ENCODE results near the gene PITX2. TPM values are rescaled to one million over a fixed set of nuclear protein-coding genes. Genes with fewer than 3 reads are reported as not detected.
A peak's percentile ranks its signal among the peaks of the same experiment; 100 is the strongest.
"Not testable (repeated sequence)": the region's sequence is repeated elsewhere in the genome, so short reads cannot be mapped to it uniquely, and the experiment has no call there.

PITX2 gene
- total RNA-seq, 1 experiment from 2014 or later, result 24.9 TPM

DNA sequence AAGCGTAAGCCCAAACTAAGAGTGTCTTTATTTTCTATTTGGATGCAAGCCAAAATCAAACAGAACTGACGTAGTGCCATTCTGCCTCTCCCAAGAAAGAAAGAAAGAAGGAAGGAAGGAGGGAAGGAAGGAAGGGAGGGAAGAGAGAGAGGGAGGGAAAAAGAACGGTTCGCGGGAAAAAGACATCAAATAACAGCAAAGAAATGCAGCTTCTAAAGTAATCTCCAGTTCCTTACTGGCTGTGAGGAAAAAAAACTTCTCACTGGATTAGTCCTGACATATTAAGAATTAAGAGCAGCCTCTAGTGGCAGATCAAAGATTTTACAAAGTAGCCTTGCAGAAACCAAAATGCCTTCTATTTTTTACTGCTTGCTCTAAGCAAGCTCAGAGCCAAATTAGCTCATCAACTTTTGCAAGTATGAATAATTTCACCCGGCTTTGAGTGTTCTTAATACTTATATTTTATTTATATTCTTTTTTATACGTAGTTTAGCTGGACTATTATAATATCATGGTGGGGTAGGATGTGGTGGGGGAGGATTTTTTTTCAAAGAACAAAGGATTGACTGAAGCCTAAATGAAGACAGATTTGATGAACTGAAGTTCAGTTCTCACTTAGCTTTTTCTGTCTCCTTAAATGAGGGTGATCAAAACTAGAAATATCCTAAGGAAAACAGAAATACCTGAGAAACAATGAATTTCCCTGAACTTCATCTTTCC is 36.6 kb downstream of the PITX2 start:
- Mint-ChIP-seq H3K4me3 (no peak overlapping the region), H3K9me3 (no peaks in the 10 kb centered on the region), H3K4me1 (peaks cover 3% of the 10 kb centered on the region; the same call in 1 of the 2 replicates), H3K27me3 (ENCODE audit: low read depth) (no peaks in the 10 kb centered on the region), H3K27ac (no peak overlapping the region), H3K36me3 (no peaks in the 10 kb centered on the region)
- TF ChIP-seq ESRRA (CRISPR knock-in tag; IDR thresholded peaks at IDR 0.05; ENCODE audit: borderline replicate concordance), result no peak
- TF ChIP-seq, protein P1, sequence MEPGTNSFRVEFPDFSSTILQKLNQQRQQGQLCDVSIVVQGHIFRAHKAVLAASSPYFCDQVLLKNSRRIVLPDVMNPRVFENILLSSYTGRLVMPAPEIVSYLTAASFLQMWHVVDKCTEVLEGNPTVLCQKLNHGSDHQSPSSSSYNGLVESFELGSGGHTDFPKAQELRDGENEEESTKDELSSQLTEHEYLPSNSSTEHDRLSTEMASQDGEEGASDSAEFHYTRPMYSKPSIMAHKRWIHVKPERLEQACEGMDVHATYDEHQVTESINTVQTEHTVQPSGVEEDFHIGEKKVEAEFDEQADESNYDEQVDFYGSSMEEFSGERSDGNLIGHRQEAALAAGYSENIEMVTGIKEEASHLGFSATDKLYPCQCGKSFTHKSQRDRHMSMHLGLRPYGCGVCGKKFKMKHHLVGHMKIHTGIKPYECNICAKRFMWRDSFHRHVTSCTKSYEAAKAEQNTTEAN (CRISPR knock-in tag; IDR thresholded peaks at IDR 0.05), result no peak
- no peak for TF ChIP-seq CREM (CRISPR knock-in tag; IDR thresholded peaks at IDR 0.05)
- 0 out of 2 replicates have a peak, but pooled peaks have one; percentile 34 for TF ChIP-seq ZNF512 (CRISPR knock-in tag; IDR thresholded peaks at IDR 0.05; ENCODE audit: borderline replicate concordance)
- no peak for TF ChIP-seq MLX (CRISPR knock-in tag; IDR thresholded peaks at IDR 0.05)
- TF ChIP-seq, protein P2, sequence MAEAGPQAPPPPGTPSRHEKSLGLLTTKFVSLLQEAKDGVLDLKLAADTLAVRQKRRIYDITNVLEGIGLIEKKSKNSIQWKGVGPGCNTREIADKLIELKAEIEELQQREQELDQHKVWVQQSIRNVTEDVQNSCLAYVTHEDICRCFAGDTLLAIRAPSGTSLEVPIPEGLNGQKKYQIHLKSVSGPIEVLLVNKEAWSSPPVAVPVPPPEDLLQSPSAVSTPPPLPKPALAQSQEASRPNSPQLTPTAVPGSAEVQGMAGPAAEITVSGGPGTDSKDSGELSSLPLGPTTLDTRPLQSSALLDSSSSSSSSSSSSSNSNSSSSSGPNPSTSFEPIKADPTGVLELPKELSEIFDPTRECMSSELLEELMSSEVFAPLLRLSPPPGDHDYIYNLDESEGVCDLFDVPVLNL (CRISPR knock-in tag; IDR thresholded peaks at IDR 0.05; ENCODE audit: borderline replicate concordance, low read depth), result no peak
- no peak for TF ChIP-seq FOXK1 (CRISPR knock-in tag; IDR thresholded peaks at IDR 0.05)
- no peak for DNase-seq (ENCODE audit: low spot score)
- POLR2A ChIA-PET, result interaction anchor here (0.6 kb wide), 1 partner anchor 26 kb away, joined by 3 read pairs; no protein-coding TSS in a partner anchor
- CTCF ChIA-PET, result interaction anchor here (0.6 to 1.8 kb wide), 14 partner anchors 11 to 271 kb away, joined by 3 to 8 read pairs (median 3); no protein-coding TSS in a partner anchor
- ATAC-seq, result peak; percentile 75

- H3K27me3 Mint-ChIP-seq (ENCODE audit: low read depth); DNase-seq (ENCODE audit: low spot score); CTCF ChIA-PET; H3K36me3 Mint-ChIP-seq; POLR2A ChIA-PET; H3K4me1 Mint-ChIP-seq; H3K27ac Mint-ChIP-seq; H3K4me3 Mint-ChIP-seq; ATAC-seq: not testable (repeated sequence)
- peaks cover 11% of the 10 kb centered on the region for H3K9me3 Mint-ChIP-seq
Measured at GRCh38 chr4:110576696-110577095, 46.2 kb downstream of the PITX2 start.

Other genes with a start within 250 kb of the PITX2 start
- gene ENPEP, start 146.9 kb downstream of the PITX2 start, total RNA-seq (2021), result 0.33 to 0.98 TPM (median 0.39 TPM) in 3 replicates